ENCODE measurements around the gene CLRN3.

The CLRN3 gene

GRCh38 chr10:127834791-127835190 is 58.0 kb downstream of the CLRN3 start:
- Histone ChIP-seq H3K79me2 (ENCODE audit: insufficient read depth, low read length) (no peaks in the 10 kb centered on the region), H3K4me3 (ENCODE audit: insufficient read depth, low read length, poor library complexity, severe bottlenecking) (no peak overlapping the region), H3F3A (ENCODE audit: insufficient read depth) (no peaks in the 10 kb centered on the region), H3K4me2 (ENCODE audit: low read depth, low read length, poor library complexity, severe bottlenecking) (no peak overlapping the region), H2AFZ (ENCODE audit: low read depth, low read length, severe bottlenecking) (no peak overlapping the region), H3K27ac (ENCODE audit: low read depth, low read length) (no peak overlapping the region), H3K9me3 (ENCODE audit: insufficient read depth, low read length) (no peaks in the 10 kb centered on the region), H3K36me3 (ENCODE audit: low read length) (no peaks in the 10 kb centered on the region), H3K27me3 (ENCODE audit: low read length) (no peaks in the 10 kb centered on the region), H3K9ac (ENCODE audit: low read length) (no peak overlapping the region), H4K20me1 (ENCODE audit: low read depth, low read length) (no peaks in the 10 kb centered on the region), H3K9me2 (replicated peaks; ENCODE audit: insufficient read depth, low read length) (no peaks in the 10 kb centered on the region)
- TF ChIP-seq CTCF (IDR thresholded peaks at IDR 0.05; ENCODE audit: insufficient read depth, low read length, poor library complexity, severe bottlenecking) (no peak), EZH2phosphoT487 (conservative IDR thresholded peaks at IDR 0.05; ENCODE audit: low read length) (no peak)

- no peaks in the 10 kb centered on the region for H4K20me1 ChIP-seq (ENCODE audit: low read depth, low read length)
- no peak overlapping the region for H3K27ac ChIP-seq (ENCODE audit: low read depth, low read length)
- no peak overlapping the region for H3K4me2 ChIP-seq (ENCODE audit: low read depth, low read length, poor library complexity, severe bottlenecking)
- no peaks in the 10 kb centered on the region for H3K9me3 ChIP-seq (ENCODE audit: insufficient read depth, low read length)
- H2AFZ ChIP-seq (ENCODE audit: low read depth, low read length, severe bottlenecking) = no peak overlapping the region
- H3K27me3 ChIP-seq (ENCODE audit: low read length) = no peaks in the 10 kb centered on the region
- TF ChIP-seq EZH2phosphoT487 (conservative IDR thresholded peaks at IDR 0.05; ENCODE audit: low read length) (no peak), CTCF (IDR thresholded peaks at IDR 0.05; ENCODE audit: insufficient read depth, low read length, poor library complexity, severe bottlenecking) (no peak)
- no peaks in the 10 kb centered on the region for H3K9me2 ChIP-seq (replicated peaks; ENCODE audit: insufficient read depth, low read length)
- H3K36me3 ChIP-seq (ENCODE audit: low read length) = no peaks in the 10 kb centered on the region
- no peak overlapping the region for H3K4me3 ChIP-seq (ENCODE audit: insufficient read depth, low read length, poor library complexity, severe bottlenecking)
- no peak overlapping the region for H3K9ac ChIP-seq (ENCODE audit: low read length)
- H3F3A ChIP-seq (ENCODE audit: insufficient read depth) = no peaks in the 10 kb centered on the region
- H3K79me2 ChIP-seq (ENCODE audit: insufficient read depth, low read length) = no peaks in the 10 kb centered on the region
These were observed 58.5 kb downstream of the CLRN3 start for GRCh38 chr10:127834221-127834620.

GRCh38 chr10:127833804-127834203 is 58.9 kb downstream of the CLRN3 start:
- Histone ChIP-seq H3K4me3 (ENCODE audit: insufficient read depth, low read length, poor library complexity, severe bottlenecking) (no peak overlapping the region), H2AFZ (ENCODE audit: low read depth, low read length, severe bottlenecking) (no peak overlapping the region), H3K9me3 (ENCODE audit: insufficient read depth, low read length) (no peaks in the 10 kb centered on the region), H3F3A (ENCODE audit: insufficient read depth) (no peaks in the 10 kb centered on the region), H4K20me1 (ENCODE audit: low read depth, low read length) (no peaks in the 10 kb centered on the region), H3K36me3 (ENCODE audit: low read length) (no peaks in the 10 kb centered on the region), H3K79me2 (ENCODE audit: insufficient read depth, low read length) (no peaks in the 10 kb centered on the region), H3K9me2 (replicated peaks; ENCODE audit: insufficient read depth, low read length) (no peaks in the 10 kb centered on the region), H3K27ac (ENCODE audit: low read depth, low read length) (no peak overlapping the region), H3K4me2 (ENCODE audit: low read depth, low read length, poor library complexity, severe bottlenecking) (no peak overlapping the region), H3K9ac (ENCODE audit: low read length) (no peak overlapping the region), H3K27me3 (ENCODE audit: low read length) (no peaks in the 10 kb centered on the region)
- TF ChIP-seq CTCF (IDR thresholded peaks at IDR 0.05; ENCODE audit: insufficient read depth, low read length, poor library complexity, severe bottlenecking) = no peak
- no peak for TF ChIP-seq EZH2phosphoT487 (conservative IDR thresholded peaks at IDR 0.05; ENCODE audit: low read length)

Measured in SU-DHL-6 (cell line).